Measurements from ENCODE around the gene IPO4. TPM values are rescaled to one million over a fixed set of nuclear protein-coding genes. Genes with fewer than 3 reads are reported as not detected.
A peak's percentile ranks its signal among the peaks of the same experiment; 100 is the strongest.
"Not testable (repeated sequence)": the region's sequence is repeated elsewhere in the genome, so short reads cannot be mapped to it uniquely, and the experiment has no call there.

Gene IPO4
- total and polyA plus RNA-seq, 4 donors, result 9.2 to 28.2 (median 21.1) TPM

DNA sequence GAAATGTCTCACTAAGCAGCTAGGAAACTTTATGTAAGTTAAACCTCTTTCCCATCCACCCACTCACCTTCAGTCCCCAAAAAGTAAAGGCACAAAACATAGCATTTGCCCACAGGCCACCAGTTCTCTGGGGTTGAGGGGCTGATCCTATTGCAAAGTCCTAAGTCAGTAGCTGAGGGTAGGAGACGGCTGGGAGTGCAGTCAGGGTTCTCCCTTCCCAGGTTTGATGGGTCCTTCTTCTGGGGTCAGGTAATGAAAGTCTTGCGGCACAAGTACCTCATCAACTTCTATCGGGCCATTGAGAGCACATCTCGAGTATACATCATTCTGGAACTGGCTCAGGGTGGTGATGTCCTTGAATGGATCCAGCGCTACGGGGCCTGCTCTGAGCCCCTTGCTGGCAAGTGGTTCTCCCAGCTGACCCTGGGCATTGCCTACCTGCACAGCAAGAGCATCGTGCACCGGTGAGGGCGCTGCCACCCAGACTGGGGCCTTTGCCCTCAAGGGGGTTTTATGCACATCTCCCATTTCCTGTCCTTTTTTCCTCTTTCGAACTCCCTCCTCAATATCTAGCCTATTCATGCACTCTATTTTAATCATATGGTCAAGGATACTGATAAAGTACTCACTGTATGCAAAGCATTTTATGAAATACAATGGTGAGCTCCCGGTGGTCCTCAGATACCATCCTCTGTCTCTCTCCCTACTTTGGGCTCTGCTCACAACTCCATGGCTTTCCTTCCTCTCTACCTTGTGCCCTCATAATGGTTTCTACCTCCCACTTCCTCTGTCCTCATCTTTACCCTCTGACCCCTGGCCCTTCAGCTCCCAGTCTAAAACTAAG lies 17.9 kb upstream of the IPO4 start:
- DNase-seq (ENCODE audit: low read depth in 4 of 6, low spot score in 6 of 6), result no peak
- Histone ChIP-seq H3K27me3 (ENCODE audit: control insufficient read depth, insufficient read depth, low read length) (no peaks in the 10 kb centered on the region), H3K36me3 (ENCODE audit: control insufficient read depth, insufficient read depth, low read length) (peaks cover 56% of the 10 kb centered on the region), H3K4me1 (ENCODE audit: control insufficient read depth, insufficient read depth, low read length) (peaks cover 3% of the 10 kb centered on the region), H3K27ac (ENCODE audit: low read depth, low read length) (no peak overlapping the region), H3K9me3 (ENCODE audit: control insufficient read depth, insufficient read depth, low read length) (no peaks in the 10 kb centered on the region), H3K4me3 (ENCODE audit: low read depth, low read length) (no peak overlapping the region)
- WGBS (ENCODE audit: insufficient coverage), result 98% methylated on average over 10 of the region's 11 CpGs

DNA sequence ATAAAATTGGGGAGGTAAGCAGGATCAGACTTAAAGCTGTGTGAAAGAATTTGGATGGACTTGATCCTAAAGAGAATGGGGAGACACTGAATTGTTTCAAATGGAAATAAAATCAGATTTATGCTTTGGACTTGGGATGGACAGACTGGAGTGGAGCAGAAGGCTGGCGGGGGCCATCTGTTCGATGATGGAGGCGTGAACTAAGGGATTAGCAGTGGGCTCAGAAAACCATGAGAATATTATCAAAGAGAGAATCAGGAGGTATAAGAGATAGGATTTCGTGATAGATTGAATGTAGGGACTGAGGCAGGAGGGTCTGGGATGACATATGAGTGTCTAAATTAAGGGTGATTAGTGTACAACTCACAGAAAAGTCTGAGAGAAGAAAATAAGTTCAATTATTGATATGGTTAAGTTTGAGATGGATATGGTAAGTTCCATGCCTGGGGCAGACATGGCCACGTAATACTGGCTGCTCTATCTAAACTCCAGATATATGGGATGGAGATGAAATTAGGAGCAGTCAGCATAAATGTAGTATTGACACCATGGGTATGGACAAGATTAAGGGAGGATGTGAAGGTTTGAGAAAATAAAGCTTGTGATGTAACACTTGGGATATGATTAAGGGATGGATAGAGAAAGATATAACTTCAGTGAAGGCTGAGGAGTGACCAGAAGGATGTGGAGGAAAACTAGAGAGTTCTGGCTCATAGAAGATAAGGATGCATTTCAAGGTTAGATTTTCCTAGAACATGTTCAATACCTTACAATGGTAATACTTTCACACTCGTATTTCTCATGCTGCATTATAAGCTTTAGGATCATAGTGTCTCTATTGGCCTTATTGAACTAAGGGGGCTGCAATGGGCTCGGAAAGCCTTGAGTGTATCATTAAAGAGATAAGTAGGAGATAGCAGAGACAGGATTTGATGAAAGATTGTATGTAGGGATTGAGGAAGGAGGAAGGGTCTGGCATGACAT lies 15.8 kb upstream of the IPO4 start:
- no peak overlapping the region for H3K4me3 ChIP-seq (ENCODE audit: low read depth, low read length)
- no peaks in the 10 kb centered on the region for H3K9me3 ChIP-seq (ENCODE audit: control insufficient read depth, insufficient read depth, low read length)
- 89% methylated on average over 6 of the region's 7 CpGs for WGBS (ENCODE audit: insufficient coverage)
- H3K27me3 ChIP-seq (ENCODE audit: control insufficient read depth, insufficient read depth, low read length), result no peaks in the 10 kb centered on the region
- no peaks in the 10 kb centered on the region for H3K4me1 ChIP-seq (ENCODE audit: control insufficient read depth, insufficient read depth, low read length)
- H3K36me3 ChIP-seq (ENCODE audit: control insufficient read depth, insufficient read depth, low read length), result peaks cover 40% of the 10 kb centered on the region
- no peak overlapping the region for H3K27ac ChIP-seq (ENCODE audit: low read depth, low read length)
- no peak for DNase-seq (ENCODE audit: low read depth in 4 of 6, low spot score in 6 of 6)

DNA sequence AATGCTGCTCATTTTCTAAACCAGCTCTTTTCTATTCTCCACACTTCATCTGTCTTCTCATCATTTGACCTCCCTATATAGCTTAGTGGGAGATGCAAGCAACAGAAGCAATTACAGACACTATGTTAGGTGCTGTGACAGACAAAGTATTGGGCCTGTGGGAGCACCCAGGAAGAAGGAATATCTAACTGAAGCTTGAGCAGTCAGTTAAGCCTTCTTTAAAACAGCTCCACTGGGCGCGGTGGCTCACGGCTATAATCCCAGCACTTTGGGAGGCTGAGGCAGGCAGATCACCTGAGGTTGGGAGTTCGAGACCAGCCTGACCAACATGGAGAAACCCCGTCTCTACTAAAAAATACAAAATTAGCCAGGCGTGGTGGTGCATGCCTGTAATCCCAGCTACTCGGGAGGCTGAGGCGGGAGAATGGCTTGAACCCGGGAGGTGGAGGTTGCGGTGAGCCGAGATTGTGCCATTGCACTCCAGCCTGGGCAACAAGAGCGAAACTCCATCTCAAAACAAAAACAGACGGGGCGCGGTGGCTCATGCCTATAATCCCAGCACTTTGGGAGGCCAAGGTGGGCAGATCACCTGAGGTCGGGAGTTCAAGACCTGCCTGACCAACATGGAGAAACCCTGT lies 14.8 kb upstream of the IPO4 start:
- WGBS (ENCODE audit: insufficient coverage), result 100% methylated on average over 3 of the region's 16 CpGs
- H3K9me3 ChIP-seq (ENCODE audit: control insufficient read depth, insufficient read depth, low read length); DNase-seq (ENCODE audit: low read depth in 4 of 6, low spot score in 6 of 6); H3K4me3 ChIP-seq (ENCODE audit: low read depth, low read length); H3K27ac ChIP-seq (ENCODE audit: low read depth, low read length); H3K27me3 ChIP-seq (ENCODE audit: control insufficient read depth, insufficient read depth, low read length); H3K4me1 ChIP-seq (ENCODE audit: control insufficient read depth, insufficient read depth, low read length): not testable (repeated sequence)
- H3K36me3 ChIP-seq (ENCODE audit: control insufficient read depth, insufficient read depth, low read length), result peaks cover 32% of the 10 kb centered on the region

DNA sequence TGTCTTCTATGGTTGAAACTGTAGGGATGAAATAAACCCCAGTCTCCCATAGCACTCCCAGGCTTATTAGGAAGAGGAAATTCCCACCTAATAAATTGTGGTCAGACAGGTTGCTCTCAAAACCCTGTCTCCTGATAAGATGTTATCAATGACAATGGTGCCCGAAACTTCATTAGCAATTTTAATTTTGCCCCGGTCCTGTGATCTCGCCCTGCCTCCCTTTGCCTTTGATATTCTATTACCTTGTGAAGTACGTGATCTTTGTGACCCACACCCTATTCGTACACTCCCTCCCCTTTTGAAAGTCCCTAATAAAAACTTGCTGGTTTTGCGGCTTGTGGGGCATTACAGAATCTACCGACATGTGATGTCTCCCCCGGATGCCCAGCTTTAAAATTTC lies 13.9 kb upstream of the IPO4 start:
- H3K9me3 ChIP-seq (ENCODE audit: control insufficient read depth, insufficient read depth, low read length); H3K4me3 ChIP-seq (ENCODE audit: low read depth, low read length); H3K27me3 ChIP-seq (ENCODE audit: control insufficient read depth, insufficient read depth, low read length); H3K4me1 ChIP-seq (ENCODE audit: control insufficient read depth, insufficient read depth, low read length); H3K27ac ChIP-seq (ENCODE audit: low read depth, low read length); DNase-seq (ENCODE audit: low read depth in 4 of 6, low spot score in 6 of 6): not testable (repeated sequence)
- 84% methylated on average over 8 of the region's 8 CpGs for WGBS (ENCODE audit: insufficient coverage)
- H3K36me3 ChIP-seq (ENCODE audit: control insufficient read depth, insufficient read depth, low read length), result peaks cover 23% of the 10 kb centered on the region

DNA sequence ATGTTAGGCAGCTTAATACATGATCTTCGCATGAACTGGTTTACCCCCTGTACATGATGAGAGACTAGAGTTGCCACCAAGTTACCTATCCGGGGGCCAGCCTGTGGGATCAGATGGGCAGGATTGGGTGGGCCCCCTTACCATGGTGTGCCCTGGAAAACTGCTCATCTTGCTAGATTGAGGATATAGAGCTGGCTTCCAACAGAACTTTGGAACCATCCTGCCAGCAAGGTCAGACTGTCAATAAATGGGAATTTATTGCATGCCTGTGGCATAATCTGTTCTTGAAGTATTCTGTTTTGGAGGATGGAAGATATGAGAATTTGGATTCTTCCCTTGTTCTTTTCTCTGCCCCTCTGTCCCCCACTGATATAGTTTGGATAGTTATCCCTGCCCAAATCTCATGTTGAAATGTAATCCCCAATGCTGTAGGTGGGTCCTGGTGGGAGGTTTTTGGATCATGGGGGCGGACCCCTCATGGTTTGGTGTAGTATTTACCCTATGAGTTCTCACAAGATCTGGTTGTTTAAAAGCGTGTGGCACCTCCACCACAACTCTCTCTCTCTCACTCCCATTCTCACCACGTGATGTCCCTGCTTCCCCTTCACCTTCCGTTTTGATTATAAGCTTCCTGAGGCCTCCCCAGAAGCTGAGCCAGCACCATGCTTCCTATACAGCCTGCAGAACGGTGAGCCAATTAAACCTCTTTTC lies 10.4 kb upstream of the IPO4 start:
- H3K4me3 ChIP-seq (ENCODE audit: low read depth, low read length), result no peak overlapping the region
- peaks cover 3% of the 10 kb centered on the region for H3K36me3 ChIP-seq (ENCODE audit: control insufficient read depth, insufficient read depth, low read length)
- peaks cover 13% of the 10 kb centered on the region for H3K4me1 ChIP-seq (ENCODE audit: control insufficient read depth, insufficient read depth, low read length)
- no peak for DNase-seq (ENCODE audit: low read depth in 4 of 6, low spot score in 6 of 6)
- WGBS (ENCODE audit: insufficient coverage), result 100% methylated on average over 2 of the region's 7 CpGs
- no peaks in the 10 kb centered on the region for H3K27me3 ChIP-seq (ENCODE audit: control insufficient read depth, insufficient read depth, low read length)
- no peak overlapping the region for H3K27ac ChIP-seq (ENCODE audit: low read depth, low read length)
- H3K9me3 ChIP-seq (ENCODE audit: control insufficient read depth, insufficient read depth, low read length), result no peaks in the 10 kb centered on the region

DNA sequence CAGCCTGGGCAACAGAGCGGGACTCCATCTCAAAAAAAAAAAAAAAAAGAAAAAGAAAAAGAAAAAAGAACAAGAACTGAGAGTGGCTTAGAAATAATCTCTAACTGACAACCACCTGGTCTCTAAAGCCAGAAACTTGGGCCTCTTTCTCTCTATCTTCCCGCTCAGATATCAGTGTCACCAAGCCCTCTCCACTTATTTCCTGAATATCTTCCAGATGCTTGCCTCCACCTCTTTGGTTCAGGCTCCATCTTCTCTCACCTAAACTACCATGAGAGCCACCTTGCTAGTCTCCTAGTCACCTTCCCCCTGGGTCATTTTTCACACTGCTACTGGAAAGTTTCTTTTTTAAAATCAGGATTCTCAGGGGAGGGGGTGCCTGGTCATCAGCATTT lies 8.4 kb upstream of the IPO4 start:
- 67% methylated on average over 1 of the region's 2 CpGs for WGBS (ENCODE audit: insufficient coverage)
- Histone ChIP-seq H3K9me3 (ENCODE audit: control insufficient read depth, insufficient read depth, low read length) (no peaks in the 10 kb centered on the region), H3K27me3 (ENCODE audit: control insufficient read depth, insufficient read depth, low read length) (no peaks in the 10 kb centered on the region), H3K36me3 (ENCODE audit: control insufficient read depth, insufficient read depth, low read length) (peaks cover 16% of the 10 kb centered on the region), H3K4me1 (ENCODE audit: control insufficient read depth, insufficient read depth, low read length) (peaks cover 13% of the 10 kb centered on the region), H3K27ac (ENCODE audit: low read depth, low read length) (no peak overlapping the region), H3K4me3 (ENCODE audit: low read depth, low read length) (no peak overlapping the region)
- no peak for DNase-seq (ENCODE audit: low read depth in 4 of 6, low spot score in 6 of 6)

DNA sequence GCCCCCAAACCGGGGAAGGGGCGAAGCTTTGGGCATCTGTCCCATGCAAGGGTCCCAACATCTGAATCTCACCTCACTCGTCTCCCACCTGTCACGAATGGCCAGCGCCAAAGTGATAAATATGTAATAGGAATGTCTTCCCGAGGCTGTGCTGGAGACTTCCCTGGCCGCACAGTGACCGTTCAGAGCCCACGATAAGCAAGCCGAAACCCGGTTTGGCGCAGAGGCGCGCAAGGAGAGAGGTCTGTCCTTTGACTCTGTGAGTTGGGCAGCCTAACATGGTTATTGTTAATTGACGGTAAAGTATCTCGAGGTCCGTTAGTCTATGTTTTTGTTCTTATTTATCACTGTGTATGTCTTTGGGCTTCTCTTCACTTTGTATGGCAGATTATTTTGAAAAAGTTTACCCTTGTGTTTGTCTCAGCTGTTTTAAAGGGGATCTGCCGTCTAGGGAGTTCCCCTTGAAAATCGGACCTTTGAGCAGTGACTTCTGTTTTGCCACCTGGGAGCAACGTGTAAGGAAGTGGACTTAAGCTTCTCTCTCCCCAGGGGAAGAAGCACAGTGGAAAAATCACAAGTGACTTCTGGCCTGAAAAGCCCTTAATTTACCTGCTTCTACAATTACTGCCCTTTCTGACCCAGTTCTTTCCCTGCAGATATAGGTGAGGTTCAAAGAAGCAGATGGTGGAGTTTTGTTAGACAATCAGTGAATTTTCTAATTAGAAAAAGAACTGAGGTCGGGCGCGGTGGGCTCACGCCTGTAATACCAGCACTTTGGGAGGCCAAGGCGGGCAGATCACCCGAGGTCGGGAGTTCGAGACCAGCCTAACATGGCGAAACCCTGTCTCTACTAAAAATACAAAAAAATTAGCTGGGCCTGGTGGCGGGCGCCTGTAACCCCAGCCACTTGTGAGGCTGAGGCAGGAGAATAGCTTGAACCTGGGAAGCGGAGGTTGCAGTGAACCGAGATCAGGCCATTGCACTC lies 7.7 kb upstream of the IPO4 start:
- 20% methylated on average over 16 of the region's 33 CpGs for WGBS (ENCODE audit: insufficient coverage)
- no peaks in the 10 kb centered on the region for H3K9me3 ChIP-seq (ENCODE audit: control insufficient read depth, insufficient read depth, low read length)
- H3K27me3 ChIP-seq (ENCODE audit: control insufficient read depth, insufficient read depth, low read length), result no peaks in the 10 kb centered on the region
- DNase-seq (ENCODE audit: low read depth in 4 of 6, low spot score in 6 of 6), result no peak
- peaks cover 17% of the 10 kb centered on the region for H3K36me3 ChIP-seq (ENCODE audit: control insufficient read depth, insufficient read depth, low read length)
- peak overlapping the region; percentile 90 for H3K4me3 ChIP-seq (ENCODE audit: low read depth, low read length)
- H3K4me1 ChIP-seq (ENCODE audit: control insufficient read depth, insufficient read depth, low read length), result peaks cover 13% of the 10 kb centered on the region
- peak overlapping the region; percentile 96 for H3K27ac ChIP-seq (ENCODE audit: low read depth, low read length)

DNA sequence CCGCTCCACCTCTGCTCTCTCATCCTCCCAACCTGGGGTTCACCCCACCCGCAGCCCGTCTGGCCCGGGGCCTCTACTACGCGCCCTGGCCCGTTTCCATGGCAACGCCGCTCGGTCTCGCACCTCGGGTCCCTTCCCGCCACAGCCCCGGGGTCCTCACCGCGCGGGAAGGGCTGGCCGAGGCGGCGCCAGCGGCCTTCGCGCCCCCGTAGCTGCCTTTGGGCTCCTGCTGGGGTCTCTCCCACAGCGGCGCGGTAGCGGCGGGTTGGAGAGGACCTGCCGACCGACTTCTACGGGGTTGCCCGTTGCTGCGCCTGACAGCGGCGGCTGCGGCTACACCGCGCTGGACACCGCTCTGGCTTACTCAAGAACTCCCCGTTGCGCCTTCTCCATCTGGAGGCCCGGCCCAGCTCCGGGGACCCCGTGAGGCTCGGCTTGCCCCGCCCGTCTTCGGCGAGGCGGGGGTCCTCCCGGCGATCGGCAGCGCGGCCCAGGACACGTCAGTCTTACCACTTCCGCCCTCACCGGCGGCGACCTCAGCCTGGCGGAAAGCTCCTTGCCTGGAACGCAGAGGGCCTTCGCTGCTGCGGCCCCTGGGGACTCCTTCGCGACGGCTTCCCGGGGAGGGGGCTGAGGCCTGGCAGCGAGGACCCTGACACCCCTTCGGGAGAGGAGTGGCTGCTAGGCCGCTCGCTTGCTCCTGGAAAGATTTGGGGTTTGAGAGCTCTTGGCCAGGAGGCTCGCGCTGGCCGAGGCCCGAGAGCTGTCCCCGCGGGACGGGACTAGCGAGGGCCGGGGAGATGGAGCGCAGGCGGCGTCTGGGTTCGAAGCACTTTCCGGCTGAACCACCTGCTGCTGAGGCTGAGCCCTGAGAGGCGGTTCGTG lies 6.8 kb upstream of the IPO4 start, which contains the start of gene TM9SF1:
TSS of gene TM9SF1 (minus strand) at position 256 of the 885 bp plus-strand sequence. CDS start 422 bp downstream, outside the sequence.
- H3K27me3 ChIP-seq (ENCODE audit: control insufficient read depth, insufficient read depth, low read length), result no peaks in the 10 kb centered on the region
- under 1% methylated on average over 89 of the region's 89 CpGs for WGBS (ENCODE audit: insufficient coverage)
- no peaks in the 10 kb centered on the region for H3K9me3 ChIP-seq (ENCODE audit: control insufficient read depth, insufficient read depth, low read length)
- peaks cover 20% of the 10 kb centered on the region for H3K36me3 ChIP-seq (ENCODE audit: control insufficient read depth, insufficient read depth, low read length)
- peaks cover 13% of the 10 kb centered on the region for H3K4me1 ChIP-seq (ENCODE audit: control insufficient read depth, insufficient read depth, low read length)
- H3K27ac ChIP-seq (ENCODE audit: low read depth, low read length), result peak within 1 kb of the TSS; percentile 96
- H3K4me3 ChIP-seq (ENCODE audit: low read depth, low read length), result peak within 1 kb of the TSS; percentile 90
- peak; percentile 66 to 95 (median 82) for DNase-seq (ENCODE audit: low read depth in 4 of 6, low spot score in 6 of 6)

Data from spinal cord (tissue), 10 donors.